ENCODE data around the gene GEMIN4.
A peak's percentile ranks its signal among the peaks of the same experiment; 100 is the strongest.

Gene GEMIN4

DNA sequence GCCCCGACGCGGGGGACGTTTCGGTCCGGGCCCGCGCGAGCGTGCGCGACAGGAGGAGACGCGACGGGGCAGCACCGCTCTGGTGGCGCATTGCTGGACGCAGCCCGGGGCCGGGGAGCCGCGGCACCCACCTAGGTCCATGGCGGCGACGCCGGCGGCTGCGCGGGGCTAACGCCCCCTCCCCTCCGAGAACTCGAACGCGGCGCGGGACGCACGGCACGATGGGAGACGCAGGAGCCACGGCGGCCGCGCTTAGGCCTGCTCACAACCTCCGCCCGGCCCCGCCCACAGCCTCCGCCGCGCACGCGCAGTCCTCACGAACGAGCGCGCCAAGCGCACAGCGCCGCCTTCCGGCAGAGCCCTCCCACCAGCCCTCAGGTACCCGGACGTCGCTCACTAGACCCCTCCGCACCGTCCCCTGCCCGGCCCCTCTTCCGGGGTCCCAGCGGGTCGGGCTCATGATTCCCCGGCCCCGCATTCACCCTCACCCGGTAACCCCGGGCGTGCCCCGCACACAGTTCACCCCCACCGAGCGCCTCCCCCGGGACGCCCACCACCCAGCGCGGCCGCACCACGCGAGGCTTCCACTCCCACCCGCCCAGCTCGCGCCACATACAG, at the start of gene GEMIN4:
Gene GEMIN4, minus strand, starts transcription at position 263 of the 618 bp plus-strand sequence. Its CDS starts 122 bp downstream, at position 141.
- Histone ChIP-seq H3K27me3 (ENCODE audit: control insufficient read depth in 5 of 5, insufficient read depth in 4 of 5, low read length in 5 of 5) (no peaks in the 10 kb centered on the region), H3K9me3 (ENCODE audit: control insufficient read depth in 5 of 5, low read length in 5 of 5) (no peaks in the 10 kb centered on the region), H3K36me3 (ENCODE audit: control insufficient read depth in 5 of 5, insufficient read depth in 5 of 5, low read length in 5 of 5) (peaks cover 0 to 20% (median 17%) of the 10 kb centered on the region in 5 donors), H3K9ac (ENCODE audit: low read length in 5 of 5) (peak within 1 kb of the TSS; percentile 59 to 89 (median 82)), H3K4me1 (ENCODE audit: control insufficient read depth in 5 of 5, insufficient read depth in 5 of 5, low read length in 5 of 5) (peaks cover 6 to 25% (median 22%) of the 10 kb centered on the region in 5 donors), H3K27ac (ENCODE audit: low read depth, low read length) (peak within 1 kb of the TSS; percentile 50), H3K4me3 (ENCODE audit: low read depth in 1 of 5, low read length in 5 of 5) (peak within 1 kb of the TSS; percentile 75 to 86 (median 82))

DNA sequence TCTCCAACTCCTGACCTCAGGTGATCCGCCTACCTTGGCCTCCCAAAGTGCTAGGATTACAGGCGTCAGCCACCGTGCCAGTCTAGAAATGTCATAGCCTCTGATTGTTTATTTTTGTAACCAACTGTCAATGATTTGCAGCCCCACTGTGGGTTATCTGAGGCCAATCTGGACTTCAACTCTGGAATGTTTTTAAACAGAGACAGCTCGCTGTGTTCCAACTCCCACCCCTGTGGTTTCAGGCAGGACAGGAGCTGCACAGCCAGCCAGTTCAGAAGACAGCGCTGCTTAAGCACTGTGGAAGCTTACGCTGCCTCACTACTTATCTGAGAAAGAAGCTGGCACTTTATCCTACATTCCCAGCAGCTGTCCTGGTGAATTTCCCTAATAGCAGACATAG, 49.6 kb upstream of the GEMIN4 start:
- Histone ChIP-seq H3K9ac (ENCODE audit: low read length in 5 of 5) (no peak overlapping the region), H3K4me3 (ENCODE audit: low read depth in 1 of 5, low read length in 5 of 5) (no peak overlapping the region), H3K27me3 (ENCODE audit: control insufficient read depth in 5 of 5, insufficient read depth in 4 of 5, low read length in 5 of 5) (peaks cover 0 to 8% (median 0%) of the 10 kb centered on the region in 5 donors), H3K27ac (ENCODE audit: low read depth, low read length) (no peak overlapping the region), H3K36me3 (ENCODE audit: control insufficient read depth in 5 of 5, insufficient read depth in 5 of 5, low read length in 5 of 5) (peaks cover 0 to 7% (median 0%) of the 10 kb centered on the region in 5 donors), H3K4me1 (ENCODE audit: control insufficient read depth in 5 of 5, insufficient read depth in 5 of 5, low read length in 5 of 5) (peaks cover 0 to 16% (median 2%) of the 10 kb centered on the region in 5 donors), H3K9me3 (ENCODE audit: control insufficient read depth in 5 of 5, low read length in 5 of 5) (no peaks in the 10 kb centered on the region)

GRCh38 chr17:800446-801242, 48.6 kb upstream of the GEMIN4 start:
- no peaks in the 10 kb centered on the region for H3K9me3 ChIP-seq (ENCODE audit: control insufficient read depth in 5 of 5, low read length in 5 of 5)
- peaks cover 0 to 7% (median 0%) of the 10 kb centered on the region in 5 donors for H3K36me3 ChIP-seq (ENCODE audit: control insufficient read depth in 5 of 5, insufficient read depth in 5 of 5, low read length in 5 of 5)
- no peak overlapping the region for H3K9ac ChIP-seq (ENCODE audit: low read length in 5 of 5)
- no peak overlapping the region for H3K27ac ChIP-seq (ENCODE audit: low read depth, low read length)
- peaks cover 0 to 23% (median 2%) of the 10 kb centered on the region in 5 donors for H3K4me1 ChIP-seq (ENCODE audit: control insufficient read depth in 5 of 5, insufficient read depth in 5 of 5, low read length in 5 of 5)
- peaks cover 0 to 8% (median 0%) of the 10 kb centered on the region in 5 donors for H3K27me3 ChIP-seq (ENCODE audit: control insufficient read depth in 5 of 5, insufficient read depth in 4 of 5, low read length in 5 of 5)
- no peak overlapping the region for H3K4me3 ChIP-seq (ENCODE audit: low read depth in 1 of 5, low read length in 5 of 5)

DNA sequence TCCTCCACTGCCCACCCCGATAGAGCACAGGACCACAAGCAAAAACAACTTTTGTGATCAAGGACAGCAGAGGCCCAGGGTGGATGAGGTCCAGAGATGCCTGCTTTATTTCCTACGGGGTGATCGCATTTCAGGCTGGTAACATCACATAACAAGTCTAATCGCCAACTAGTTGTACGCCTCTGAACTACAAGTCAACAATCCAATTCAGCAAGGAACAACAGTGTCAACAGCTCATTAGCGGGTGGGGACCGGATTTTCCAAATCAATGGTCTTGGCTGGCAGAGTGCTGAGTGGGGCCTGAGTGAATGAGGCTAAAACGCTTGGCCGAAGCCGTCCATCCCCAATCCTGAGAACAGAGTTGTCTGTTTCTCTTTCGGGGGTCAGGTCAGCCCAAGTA, 47.2 kb upstream of the GEMIN4 start:
- no peak overlapping the region for H3K27ac ChIP-seq (ENCODE audit: low read depth, low read length)
- no peak overlapping the region for H3K9ac ChIP-seq (ENCODE audit: low read length in 5 of 5)
- no peaks in the 10 kb centered on the region for H3K9me3 ChIP-seq (ENCODE audit: control insufficient read depth in 5 of 5, low read length in 5 of 5)

DNA sequence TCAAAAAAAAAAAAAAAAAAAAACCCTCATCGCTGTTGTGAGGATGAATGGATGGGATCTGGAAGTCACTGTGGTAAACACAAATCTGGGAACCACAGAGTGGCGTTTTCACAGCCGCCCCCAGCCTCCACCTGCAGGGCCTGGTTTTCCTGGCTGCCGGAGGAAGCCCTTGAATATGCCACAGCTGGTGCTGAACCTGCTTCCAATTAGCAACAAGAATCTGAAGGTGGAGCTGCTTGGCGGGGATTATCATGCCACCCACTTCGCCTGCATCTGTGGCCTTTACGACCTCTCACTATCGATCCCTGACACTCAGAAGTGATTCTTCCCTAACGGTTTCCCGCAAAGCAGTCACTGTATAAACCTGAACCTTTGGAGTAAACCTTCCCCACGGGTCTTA, 46.2 kb upstream of the GEMIN4 start:
- H3K27ac ChIP-seq (ENCODE audit: low read depth, low read length) = no peak overlapping the region
- H3K36me3 ChIP-seq (ENCODE audit: control insufficient read depth in 5 of 5, insufficient read depth in 5 of 5, low read length in 5 of 5) = peaks cover 0 to 2% (median 0%) of the 10 kb centered on the region in 5 donors
- H3K9me3 ChIP-seq (ENCODE audit: control insufficient read depth in 5 of 5, low read length in 5 of 5) = no peaks in the 10 kb centered on the region
- H3K4me1 ChIP-seq (ENCODE audit: control insufficient read depth in 5 of 5, insufficient read depth in 5 of 5, low read length in 5 of 5) = peaks cover 6 to 37% (median 12%) of the 10 kb centered on the region in 5 donors
- no peak overlapping the region for H3K9ac ChIP-seq (ENCODE audit: low read length in 5 of 5)
- H3K27me3 ChIP-seq (ENCODE audit: control insufficient read depth in 5 of 5, insufficient read depth in 4 of 5, low read length in 5 of 5) = peaks cover 0 to 8% (median 0%) of the 10 kb centered on the region in 5 donors
- no peak overlapping the region for H3K4me3 ChIP-seq (ENCODE audit: low read depth in 1 of 5, low read length in 5 of 5)

More for the DNA sequence above, 47.2 kb upstream of the GEMIN4 start:
- Histone ChIP-seq H3K4me3 (ENCODE audit: low read depth in 1 of 5, low read length in 5 of 5) (no peak overlapping the region), H3K4me1 (ENCODE audit: control insufficient read depth in 5 of 5, insufficient read depth in 5 of 5, low read length in 5 of 5) (peaks cover 6 to 37% (median 12%) of the 10 kb centered on the region in 5 donors), H3K27me3 (ENCODE audit: control insufficient read depth in 5 of 5, insufficient read depth in 4 of 5, low read length in 5 of 5) (peaks cover 0 to 8% (median 0%) of the 10 kb centered on the region in 5 donors), H3K36me3 (ENCODE audit: control insufficient read depth in 5 of 5, insufficient read depth in 5 of 5, low read length in 5 of 5) (peaks cover 0 to 7% (median 0%) of the 10 kb centered on the region in 5 donors)

DNA sequence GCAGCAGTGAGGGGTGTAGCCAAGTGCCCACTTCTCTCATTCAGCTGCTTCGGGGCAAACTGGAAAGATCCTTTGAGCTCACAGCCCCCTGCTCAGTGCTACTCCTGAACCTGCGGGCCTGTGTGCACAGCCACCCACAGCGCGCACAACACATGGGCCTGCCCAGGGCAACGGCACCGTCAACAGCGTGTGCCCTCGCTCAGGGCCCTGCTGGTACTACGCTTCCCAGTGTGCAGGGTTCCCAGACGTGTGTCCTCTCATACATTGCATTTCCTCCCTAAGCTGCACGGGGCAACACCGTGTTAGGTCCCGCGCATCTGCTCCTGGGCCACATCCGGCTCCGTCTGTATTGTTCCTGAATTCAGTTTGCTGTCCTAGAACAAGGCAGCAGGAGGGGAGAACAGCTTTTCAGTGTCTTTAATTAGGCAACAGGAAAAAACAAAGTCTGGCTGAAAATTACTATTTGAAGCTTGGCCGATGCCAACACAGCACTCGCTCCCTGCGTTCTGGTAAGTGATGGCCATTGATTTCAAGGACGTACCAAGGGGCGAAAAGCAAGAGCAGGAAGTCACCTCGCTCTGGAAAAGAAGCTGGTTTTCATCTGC, 45.3 kb upstream of the GEMIN4 start:
- Histone ChIP-seq H3K4me3 (ENCODE audit: low read depth in 1 of 5, low read length in 5 of 5) (peak overlapping the region in 1 of 5 donors; percentile 16), H3K9ac (ENCODE audit: low read length in 5 of 5) (no peak overlapping the region), H3K4me1 (ENCODE audit: control insufficient read depth in 5 of 5, insufficient read depth in 5 of 5, low read length in 5 of 5) (peaks cover 6 to 37% (median 12%) of the 10 kb centered on the region in 5 donors), H3K27me3 (ENCODE audit: control insufficient read depth in 5 of 5, insufficient read depth in 4 of 5, low read length in 5 of 5) (peaks cover 0 to 8% (median 0%) of the 10 kb centered on the region in 5 donors), H3K27ac (ENCODE audit: low read depth, low read length) (no peak overlapping the region), H3K36me3 (ENCODE audit: control insufficient read depth in 5 of 5, insufficient read depth in 5 of 5, low read length in 5 of 5) (peaks cover 0 to 8% (median 5%) of the 10 kb centered on the region in 5 donors), H3K9me3 (ENCODE audit: control insufficient read depth in 5 of 5, low read length in 5 of 5) (no peaks in the 10 kb centered on the region)

GRCh38 chr17:796609-797008, 44.5 kb upstream of the GEMIN4 start:
- H3K27me3 ChIP-seq (ENCODE audit: control insufficient read depth in 5 of 5, insufficient read depth in 4 of 5, low read length in 5 of 5) = peaks cover 0 to 8% (median 0%) of the 10 kb centered on the region in 5 donors
- H3K9me3 ChIP-seq (ENCODE audit: control insufficient read depth in 5 of 5, low read length in 5 of 5) = no peaks in the 10 kb centered on the region
- H3K4me3 ChIP-seq (ENCODE audit: low read depth in 1 of 5, low read length in 5 of 5) = peak overlapping the region in 2 of 5 donors; percentile 0 to 11
- H3K4me1 ChIP-seq (ENCODE audit: control insufficient read depth in 5 of 5, insufficient read depth in 5 of 5, low read length in 5 of 5) = peaks cover 6 to 37% (median 12%) of the 10 kb centered on the region in 5 donors
- H3K36me3 ChIP-seq (ENCODE audit: control insufficient read depth in 5 of 5, insufficient read depth in 5 of 5, low read length in 5 of 5) = peaks cover 0 to 15% (median 12%) of the 10 kb centered on the region in 5 donors
- H3K27ac ChIP-seq (ENCODE audit: low read depth, low read length) = no peak overlapping the region
- H3K9ac ChIP-seq (ENCODE audit: low read length in 5 of 5) = no peak overlapping the region

GRCh38 chr17:795721-796120, 43.7 kb upstream of the GEMIN4 start:
- Histone ChIP-seq H3K4me1 (ENCODE audit: control insufficient read depth in 5 of 5, insufficient read depth in 5 of 5, low read length in 5 of 5) (peaks cover 6 to 37% (median 12%) of the 10 kb centered on the region in 5 donors), H3K9ac (ENCODE audit: low read length in 5 of 5) (no peak overlapping the region), H3K27ac (ENCODE audit: low read depth, low read length) (no peak overlapping the region), H3K27me3 (ENCODE audit: control insufficient read depth in 5 of 5, insufficient read depth in 4 of 5, low read length in 5 of 5) (peaks cover 0 to 8% (median 0%) of the 10 kb centered on the region in 5 donors), H3K4me3 (ENCODE audit: low read depth in 1 of 5, low read length in 5 of 5) (no peak overlapping the region), H3K9me3 (ENCODE audit: control insufficient read depth in 5 of 5, low read length in 5 of 5) (no peaks in the 10 kb centered on the region), H3K36me3 (ENCODE audit: control insufficient read depth in 5 of 5, insufficient read depth in 5 of 5, low read length in 5 of 5) (peaks cover 0 to 21% (median 18%) of the 10 kb centered on the region in 5 donors)

DNA sequence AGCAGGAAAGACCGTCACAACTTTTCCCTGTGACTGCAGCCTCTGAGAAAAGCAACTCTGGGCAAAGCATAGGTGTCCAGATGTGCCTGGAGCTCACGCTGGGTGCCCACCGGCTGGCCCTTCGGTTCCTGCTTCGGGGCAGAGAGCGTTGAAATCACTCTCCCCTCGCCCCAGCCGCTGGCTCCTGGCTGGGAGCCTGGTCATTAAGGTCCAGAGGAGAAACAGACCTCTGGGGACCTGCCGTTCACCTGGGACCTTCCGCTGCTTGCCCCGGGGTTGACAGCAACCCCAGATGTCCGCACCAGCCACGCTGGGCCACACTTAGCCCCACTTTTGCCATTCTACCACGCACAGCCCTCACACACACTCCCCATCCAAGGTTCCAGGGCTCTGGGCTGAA, 43.2 kb upstream of the GEMIN4 start:
- H3K4me1 ChIP-seq (ENCODE audit: control insufficient read depth in 5 of 5, insufficient read depth in 5 of 5, low read length in 5 of 5) = peaks cover 6 to 37% (median 12%) of the 10 kb centered on the region in 5 donors
- peaks cover 0 to 23% (median 18%) of the 10 kb centered on the region in 5 donors for H3K36me3 ChIP-seq (ENCODE audit: control insufficient read depth in 5 of 5, insufficient read depth in 5 of 5, low read length in 5 of 5)
- H3K27ac ChIP-seq (ENCODE audit: low read depth, low read length) = no peak overlapping the region
- H3K4me3 ChIP-seq (ENCODE audit: low read depth in 1 of 5, low read length in 5 of 5) = peak overlapping the region; percentile 33 to 61 (median 49)
- H3K9me3 ChIP-seq (ENCODE audit: control insufficient read depth in 5 of 5, low read length in 5 of 5) = no peaks in the 10 kb centered on the region
- peaks cover 0 to 8% (median 0%) of the 10 kb centered on the region in 5 donors for H3K27me3 ChIP-seq (ENCODE audit: control insufficient read depth in 5 of 5, insufficient read depth in 4 of 5, low read length in 5 of 5)
- peak overlapping the region in 2 of 5 donors; percentile 6 to 63 for H3K9ac ChIP-seq (ENCODE audit: low read length in 5 of 5)

All from subcutaneous abdominal adipose tissue (tissue), 5 donors.